ENCODE measurements around the gene TPTE2.

DNA sequence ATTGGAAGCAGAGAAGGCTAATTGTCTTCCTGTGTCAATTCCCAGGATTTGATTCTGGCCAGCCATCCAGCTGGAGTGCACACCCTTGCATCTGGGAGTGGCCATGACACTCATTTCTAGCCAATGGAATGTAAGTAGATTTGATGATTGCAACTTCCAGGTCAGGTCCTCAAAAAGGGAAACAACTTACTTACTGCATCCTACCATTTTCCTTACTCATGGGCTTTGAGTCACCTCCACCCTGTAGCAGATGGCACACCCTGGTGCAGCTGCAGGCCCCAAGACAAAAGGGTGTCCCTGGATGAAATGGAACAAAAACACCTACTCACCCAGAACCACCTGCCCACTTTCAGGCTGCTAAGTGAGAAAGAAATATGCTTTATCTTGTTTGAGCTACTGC lies 44.8 kb upstream of the TPTE2 start:
- TF ChIP-seq KDM1A (IDR thresholded peaks at IDR 0.05; ENCODE audit: borderline replicate concordance): no peak
- TF ChIP-seq, protein P1, sequence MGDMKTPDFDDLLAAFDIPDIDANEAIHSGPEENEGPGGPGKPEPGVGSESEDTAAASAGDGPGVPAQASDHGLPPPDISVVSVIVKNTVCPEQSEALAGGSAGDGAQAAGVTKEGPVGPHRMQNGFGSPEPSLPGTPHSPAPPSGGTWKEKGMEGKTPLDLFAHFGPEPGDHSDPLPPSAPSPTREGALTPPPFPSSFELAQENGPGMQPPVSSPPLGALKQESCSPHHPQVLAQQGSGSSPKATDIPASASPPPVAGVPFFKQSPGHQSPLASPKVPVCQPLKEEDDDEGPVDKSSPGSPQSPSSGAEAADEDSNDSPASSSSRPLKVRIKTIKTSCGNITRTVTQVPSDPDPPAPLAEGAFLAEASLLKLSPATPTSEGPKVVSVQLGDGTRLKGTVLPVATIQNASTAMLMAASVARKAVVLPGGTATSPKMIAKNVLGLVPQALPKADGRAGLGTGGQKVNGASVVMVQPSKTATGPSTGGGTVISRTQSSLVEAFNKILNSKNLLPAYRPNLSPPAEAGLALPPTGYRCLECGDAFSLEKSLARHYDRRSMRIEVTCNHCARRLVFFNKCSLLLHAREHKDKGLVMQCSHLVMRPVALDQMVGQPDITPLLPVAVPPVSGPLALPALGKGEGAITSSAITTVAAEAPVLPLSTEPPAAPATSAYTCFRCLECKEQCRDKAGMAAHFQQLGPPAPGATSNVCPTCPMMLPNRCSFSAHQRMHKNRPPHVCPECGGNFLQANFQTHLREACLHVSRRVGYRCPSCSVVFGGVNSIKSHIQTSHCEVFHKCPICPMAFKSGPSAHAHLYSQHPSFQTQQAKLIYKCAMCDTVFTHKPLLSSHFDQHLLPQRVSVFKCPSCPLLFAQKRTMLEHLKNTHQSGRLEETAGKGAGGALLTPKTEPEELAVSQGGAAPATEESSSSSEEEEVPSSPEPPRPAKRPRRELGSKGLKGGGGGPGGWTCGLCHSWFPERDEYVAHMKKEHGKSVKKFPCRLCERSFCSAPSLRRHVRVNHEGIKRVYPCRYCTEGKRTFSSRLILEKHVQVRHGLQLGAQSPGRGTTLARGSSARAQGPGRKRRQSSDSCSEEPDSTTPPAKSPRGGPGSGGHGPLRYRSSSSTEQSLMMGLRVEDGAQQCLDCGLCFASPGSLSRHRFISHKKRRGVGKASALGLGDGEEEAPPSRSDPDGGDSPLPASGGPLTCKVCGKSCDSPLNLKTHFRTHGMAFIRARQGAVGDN (IDR thresholded peaks at IDR 0.05): no peak
